Panc1 (cell line): Measurements from ENCODE around the gene POLR3A. TPM values are rescaled to one million over a fixed set of nuclear protein-coding genes. Genes with fewer than 3 reads are reported as not detected.

Experiments used
- ATAC-seq: fragments of 200-7000 bp; cut with Tn5 transposase; 2 replicates; pipeline ENCODE4 v1.9.1; 2020; ENCODE audit warnings: mild to moderate bottlenecking, moderate library complexity
- BruUV-seq: library from RNA; stranded (reverse); fragments of 400-500 nt; replicated peaks from 2 replicates; lab custom pipeline; 2021; lab: Mats Ljungman, UMichigan
- CTCF ChIA-PET: fragments of 300-600 bp; sonication (Branson Sonifier 250); formaldehyde crosslinking; loops from one replicate; lab custom pipeline; 2022; ENCODE audit warnings: antibody characterized with exemption; lab: Charles Lee
- POLR2A ChIA-PET: fragments of 300-600 bp; sonication (Branson Sonifier 250); formaldehyde crosslinking; loops from one replicate; lab custom pipeline; 2022; ENCODE audit warnings: antibody characterized with exemption; lab: Charles Lee
- DNase-seq: peaks from one replicate; pipeline ENCODE4 v3.0.0-alpha.2; 2010; ENCODE audit warnings: low read depth, low spot score
- H3K27ac ChIP-seq: 2 replicates; pipeline ENCODE4 v1.5.1; 2011; ENCODE audit warnings: mild to moderate bottlenecking, low read length, inconsistent platforms
- H3K27me3 ChIP-seq: fragments of 200-500 bp; sonication (Bioruptor generic); 2 replicates; pipeline ENCODE4 v1.6.0; 2014; ENCODE audit warnings: low read length, inconsistent platforms; ENCODE audit not compliant: control insufficient read depth, insufficient read depth
- H3K36me3 ChIP-seq: fragments of 200-500 bp; sonication (Bioruptor generic); 2 replicates; pipeline ENCODE4 v1.5.1; 2014; ENCODE audit warnings: inconsistent platforms, mild to moderate bottlenecking, low read length, moderate library complexity; ENCODE audit not compliant: control insufficient read depth, insufficient read depth
- H3K4me1 ChIP-seq: 2 replicates; pipeline ENCODE4 v1.5.1; 2011; ENCODE audit warnings: inconsistent platforms, mild to moderate bottlenecking, low read length, moderate library complexity; ENCODE audit not compliant: control insufficient read depth, insufficient read depth
- H3K4me3 ChIP-seq, 2 experiments: 2 replicates each; pipeline ENCODE4 v1.5.1; 2011 to 2012; ENCODE audit warnings: low read depth in 2 of 2, low read length in 2 of 2, mild to moderate bottlenecking in 2 of 2, inconsistent platforms in 1 of 2, moderate library complexity in 1 of 2
- H3K9me3 ChIP-seq: fragments of 200-500 bp; sonication (Bioruptor generic); 2 replicates; pipeline ENCODE4 v1.5.1; 2014; ENCODE audit warnings: low read depth, mild to moderate bottlenecking, inconsistent platforms, low read length, moderate library complexity; ENCODE audit not compliant: control insufficient read depth, insufficient read depth
- CTCF ChIP-seq: fragments of 450-650 bp; IDR thresholded peaks from 2 replicates; pipeline ENCODE4 v1.5.1; 2017; ENCODE audit warnings: mild to moderate bottlenecking
- POLR2AphosphoS5 ChIP-seq: IDR thresholded peaks from 2 replicates; pipeline ENCODE4 v1.6.1; 2012; ENCODE audit warnings: mild to moderate bottlenecking, low read depth, low read length, moderate library complexity
- REST ChIP-seq, 2 experiments: IDR thresholded peaks; 2 replicates each; pipeline ENCODE4 v1.6.1; 2011 to 2012; ENCODE audit warnings: low read depth in 2 of 2, control low read depth in 1 of 2, low read length in 1 of 2, mild to moderate bottlenecking in 1 of 2, moderate library complexity in 1 of 2; ENCODE audit not compliant: insufficient read depth in 1 of 2
- SIN3A ChIP-seq: IDR thresholded peaks from 2 replicates; pipeline ENCODE4 v1.6.1; 2012; ENCODE audit warnings: low read depth, mild to moderate bottlenecking, low read length, moderate library complexity, borderline replicate concordance; ENCODE audit not compliant: insufficient read depth
- TCF7L2 ChIP-seq: IDR thresholded peaks from 2 replicates; pipeline ENCODE4 v1.6.1; 2011; ENCODE audit warnings: mild to moderate bottlenecking, low read depth, low read length, inconsistent platforms
- in situ Hi-C: cut with HindIII; loops from 2 replicates; pipeline ENCODE4 v1.10.0; 2016; ENCODE audit warnings: low sequenced_read_pairs, low pct_unique_long_range_greater_than_20kb
- intact Hi-C: fragments of 100-400 bp; cut with micrococcal nuclease; formaldehyde crosslinking; loops from one replicate; pipeline ENCODE4 v1.10.0; 2022; ENCODE audit not compliant: unreplicated experiment
- total RNA-seq: library from RNA; stranded (reverse); gene quantifications from one replicate; pipeline ENCODE4 v1.2.1, GENCODE V29; 2021; ENCODE audit not compliant: unreplicated experiment

The POLR3A gene
- total RNA-seq, 1 experiment from 2014 or later: 26.3 TPM

GRCh38 chr10:77961668-77962067, 67.6 kb downstream of the POLR3A start:
- no peaks in the 10 kb centered on the region for H3K4me1 ChIP-seq
- CTCF ChIA-PET: interaction anchor here (0.7 kb wide), 1 partner anchor 21 kb away, joined by 6 read pairs; no protein-coding TSS in a partner anchor
- in situ Hi-C loops: no loop called here
- ATAC-seq (no peak), DNase-seq (no peak)
- POLR2A ChIA-PET: no interaction called here
- peaks cover 6% of the 10 kb centered on the region; the same call in 1 of the 2 replicates for H3K9me3 ChIP-seq
- intact Hi-C loops: loop anchor here (10.0 kb wide), 1 partner anchor 47 kb away; no protein-coding TSS in a partner anchor
- no peak overlapping the region for H3K4me3 ChIP-seq
- H3K36me3 ChIP-seq: no peaks in the 10 kb centered on the region
- no peaks in the 10 kb centered on the region for H3K27me3 ChIP-seq
- TF ChIP-seq POLR2AphosphoS5 (no peak), CTCF (no peak), SIN3A (no peak), REST (IDR thresholded peaks at IDR 0.05; ENCODE audit: insufficient read depth in 1 of 2, low read depth in 2 of 2, low read length in 1 of 2) (no peak), TCF7L2 (no peak)
- no TSS peak for BruUV-seq
- no peak overlapping the region for H3K27ac ChIP-seq

- DNase-seq: no peak
- Histone ChIP-seq H3K4me3 (no peak overlapping the region), H3K27ac (no peak overlapping the region), H3K36me3 (no peaks in the 10 kb centered on the region), H3K4me1 (no peaks in the 10 kb centered on the region), H3K27me3 (no peaks in the 10 kb centered on the region), H3K9me3 (peaks cover 6% of the 10 kb centered on the region; the same call in 1 of the 2 replicates)
- in situ Hi-C loops: no loop called here
- no peak for ATAC-seq
- TF ChIP-seq SIN3A (no peak), TCF7L2 (no peak), POLR2AphosphoS5 (no peak), CTCF (no peak), REST (IDR thresholded peaks at IDR 0.05; ENCODE audit: insufficient read depth in 1 of 2, low read depth in 2 of 2, low read length in 1 of 2) (no peak)
- POLR2A ChIA-PET: no interaction called here
- CTCF ChIA-PET: no interaction called here
- intact Hi-C loops: loop anchor here (10.0 kb wide), 1 partner anchor 46 kb away; no protein-coding TSS in a partner anchor
- BruUV-seq: no TSS peak
These were observed 68.4 kb downstream of the POLR3A start for GRCh38 chr10:77960829-77961329.
